ENCODE measurements around the gene STOML2. TPM values are rescaled to one million over a fixed set of nuclear protein-coding genes. Genes with fewer than 3 reads are reported as not detected.
A peak's percentile ranks its signal among the peaks of the same experiment; 100 is the strongest.

Gene STOML2
- total RNA-seq, 4 donors from 2014 or later, result 67.2 to 97.7 (median 93.7) TPM

DNA sequence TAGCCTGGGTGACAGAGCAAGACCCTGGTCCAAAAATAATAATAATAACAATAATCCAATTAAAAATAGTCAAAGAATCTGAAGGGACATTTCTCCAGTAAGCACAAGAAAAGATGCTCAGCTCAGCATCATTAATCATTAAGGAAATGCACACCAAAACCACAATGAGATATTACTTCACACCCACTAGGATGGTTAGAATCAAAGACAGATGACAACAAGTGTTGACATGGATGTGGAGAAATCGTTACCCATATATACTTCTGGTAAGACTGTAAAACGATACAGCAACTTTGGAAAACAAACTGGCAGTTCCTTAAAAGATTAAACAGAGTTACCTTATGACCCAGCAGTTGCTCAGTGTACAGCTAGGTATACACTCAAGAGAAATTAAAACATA, 17.9 kb downstream of the STOML2 start:
- TF ChIP-seq POLR2A (IDR thresholded peaks at IDR 0.05) (no peak), EP300 (IDR thresholded peaks at IDR 0.05) (no peak)
- TF ChIP-seq, protein P1, sequence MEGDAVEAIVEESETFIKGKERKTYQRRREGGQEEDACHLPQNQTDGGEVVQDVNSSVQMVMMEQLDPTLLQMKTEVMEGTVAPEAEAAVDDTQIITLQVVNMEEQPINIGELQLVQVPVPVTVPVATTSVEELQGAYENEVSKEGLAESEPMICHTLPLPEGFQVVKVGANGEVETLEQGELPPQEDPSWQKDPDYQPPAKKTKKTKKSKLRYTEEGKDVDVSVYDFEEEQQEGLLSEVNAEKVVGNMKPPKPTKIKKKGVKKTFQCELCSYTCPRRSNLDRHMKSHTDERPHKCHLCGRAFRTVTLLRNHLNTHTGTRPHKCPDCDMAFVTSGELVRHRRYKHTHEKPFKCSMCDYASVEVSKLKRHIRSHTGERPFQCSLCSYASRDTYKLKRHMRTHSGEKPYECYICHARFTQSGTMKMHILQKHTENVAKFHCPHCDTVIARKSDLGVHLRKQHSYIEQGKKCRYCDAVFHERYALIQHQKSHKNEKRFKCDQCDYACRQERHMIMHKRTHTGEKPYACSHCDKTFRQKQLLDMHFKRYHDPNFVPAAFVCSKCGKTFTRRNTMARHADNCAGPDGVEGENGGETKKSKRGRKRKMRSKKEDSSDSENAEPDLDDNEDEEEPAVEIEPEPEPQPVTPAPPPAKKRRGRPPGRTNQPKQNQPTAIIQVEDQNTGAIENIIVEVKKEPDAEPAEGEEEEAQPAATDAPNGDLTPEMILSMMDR (IDR thresholded peaks at IDR 0.05), result no peak
- Histone ChIP-seq H3K4me3 (no peak overlapping the region), H3K9me3 (no peaks in the 10 kb centered on the region), H3K36me3 (peaks cover 0 to 47% (median 0%) of the 10 kb centered on the region in 3 donors), H3K4me1 (peaks cover 0 to 6% (median 5%) of the 10 kb centered on the region in 4 donors), H3K27me3 (no peaks in the 10 kb centered on the region), H3K27ac (no peak overlapping the region)
- no peak for DNase-seq (ENCODE audit: low spot score in 2 of 2)
- WGBS, 2 donors, result 88 to 91% methylated on average over 2 of the region's 2 CpGs

DNA sequence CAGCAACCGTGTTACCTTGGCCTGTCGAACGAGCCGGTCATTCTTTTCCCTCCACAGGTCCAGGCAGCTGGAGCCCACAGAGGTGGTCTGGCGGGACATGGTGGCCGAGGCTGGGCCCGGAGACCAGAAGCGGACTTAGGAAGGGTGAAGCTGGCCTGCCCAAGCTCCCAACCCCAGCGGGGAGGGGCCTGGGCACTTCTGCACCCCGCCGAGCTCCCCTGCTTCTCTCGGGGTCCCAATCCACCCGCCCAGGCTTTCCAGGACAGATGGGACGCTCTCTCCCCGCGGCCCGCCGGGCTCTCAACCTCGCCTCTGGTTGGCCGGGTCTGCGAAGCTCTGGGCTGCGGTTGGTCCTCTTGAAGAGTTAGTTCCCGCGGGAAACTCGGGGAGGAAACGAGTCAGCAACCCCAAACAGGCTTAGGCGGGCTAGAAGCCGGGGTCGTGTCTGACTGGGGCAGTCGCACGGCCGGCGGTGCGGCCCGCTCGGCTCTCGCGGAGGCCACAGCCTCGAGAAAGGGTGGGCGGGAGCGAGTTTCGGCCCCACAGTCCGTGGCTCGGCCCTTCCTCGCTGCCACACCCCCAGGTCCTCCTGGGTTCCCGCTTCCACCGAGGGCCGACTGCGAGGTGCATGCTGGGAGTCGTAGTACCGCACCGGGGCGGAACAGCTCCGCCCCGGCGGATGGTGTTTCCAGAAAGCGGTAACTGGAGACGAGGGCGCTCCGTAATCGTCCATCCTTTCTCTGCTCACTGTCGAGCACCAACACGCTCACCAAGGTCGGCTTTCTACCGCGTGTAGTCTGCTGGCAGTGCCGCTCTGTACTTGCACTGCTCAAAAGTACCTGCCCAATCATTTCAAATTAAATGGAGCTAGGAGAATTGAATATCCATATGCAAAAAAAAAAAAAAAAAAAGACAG, 23.2 kb downstream of the STOML2 start, which contains the start of gene FANCG:
TSS of gene FANCG (minus strand) at position 517 of the 916 bp plus-strand sequence. CDS start at position 99, 418 bp downstream.
- Histone ChIP-seq H3K4me1 (peaks cover 0 to 23% (median 11%) of the 10 kb centered on the region in 4 donors), H3K27ac (peak within 1 kb of the TSS; percentile 61 to 89 (median 70)), H3K36me3 (peaks cover 0 to 25% (median 0%) of the 10 kb centered on the region in 3 donors), H3K27me3 (no peaks in the 10 kb centered on the region), H3K4me3 (peak within 1 kb of the TSS; percentile 62 to 93 (median 76)), H3K9me3 (no peaks in the 10 kb centered on the region)
- DNase-seq (ENCODE audit: low spot score in 2 of 2), result peak; percentile 69 to 79
- 0 to 1% methylated on average over 42 to 55 of the region's 67 CpGs for WGBS, 2 donors
- TF ChIP-seq POLR2A (IDR thresholded peaks at IDR 0.05) (peak in 1 of 2 donors; percentile 47), EP300 (IDR thresholded peaks at IDR 0.05) (peak; percentile 37 to 84)
- TF ChIP-seq, protein P1 (IDR thresholded peaks at IDR 0.05), result no peak

DNA sequence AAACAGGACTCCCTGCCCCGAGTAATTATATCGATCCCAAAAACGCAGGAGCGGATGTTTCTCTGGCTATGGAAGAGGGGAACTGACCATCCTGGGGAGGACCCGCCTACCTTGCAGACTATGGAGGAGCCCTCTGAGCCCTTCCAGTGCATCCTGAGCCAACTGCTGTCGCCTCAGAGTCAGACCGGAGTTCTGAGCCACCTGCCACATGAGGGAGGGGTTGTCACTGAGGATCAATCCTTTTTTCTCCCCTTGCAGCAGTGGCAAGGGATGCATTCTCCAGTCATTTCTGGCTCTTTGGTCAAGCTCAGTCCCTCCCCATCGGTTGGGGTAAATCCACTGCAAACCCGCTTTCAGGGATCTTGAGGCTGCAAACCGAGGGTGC, 23.9 kb downstream of the STOML2 start:
- no peaks in the 10 kb centered on the region for H3K9me3 ChIP-seq
- peak overlapping the region; percentile 61 to 89 (median 70) for H3K27ac ChIP-seq
- H3K4me1 ChIP-seq, result peaks cover 0 to 23% (median 11%) of the 10 kb centered on the region in 4 donors
- WGBS, 2 donors, result 1 to 6% methylated on average over 9 to 10 of the region's 10 CpGs
- TF ChIP-seq EP300 (IDR thresholded peaks at IDR 0.05), result no peak
- TF ChIP-seq, protein P1 (IDR thresholded peaks at IDR 0.05), result no peak
- TF ChIP-seq POLR2A (IDR thresholded peaks at IDR 0.05), result no peak
- peaks cover 0 to 30% (median 0%) of the 10 kb centered on the region in 3 donors for H3K36me3 ChIP-seq
- DNase-seq (ENCODE audit: low spot score in 2 of 2), result no peak
- H3K4me3 ChIP-seq, result peak overlapping the region; percentile 62 to 93 (median 76)
- no peaks in the 10 kb centered on the region for H3K27me3 ChIP-seq

DNA sequence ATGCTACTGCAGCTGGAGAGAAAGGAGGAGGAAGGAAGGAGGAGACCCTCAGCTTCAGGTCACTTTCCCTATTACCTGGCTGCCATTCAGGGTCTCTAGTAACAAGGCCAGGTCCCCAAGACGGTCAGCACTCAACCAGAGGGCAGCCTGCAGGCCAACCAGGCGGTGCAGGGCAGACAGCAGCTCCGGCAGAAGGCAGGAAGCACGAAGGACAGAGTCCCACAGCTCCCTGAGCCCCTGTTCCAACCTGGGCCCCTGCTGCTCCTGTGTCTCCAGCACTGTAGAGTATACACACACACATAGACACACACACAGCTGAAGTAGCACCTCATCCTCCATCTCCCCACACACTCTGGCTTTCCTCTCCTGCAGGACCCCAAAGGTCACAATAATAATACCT, 24.9 kb downstream of the STOML2 start:
- Histone ChIP-seq H3K27ac (no peak overlapping the region), H3K4me1 (peaks cover 0 to 26% (median 12%) of the 10 kb centered on the region in 4 donors), H3K36me3 (peaks cover 0 to 34% (median 0%) of the 10 kb centered on the region in 3 donors), H3K9me3 (no peaks in the 10 kb centered on the region), H3K4me3 (no peak overlapping the region), H3K27me3 (no peaks in the 10 kb centered on the region)
- TF ChIP-seq POLR2A (IDR thresholded peaks at IDR 0.05), result no peak
- no peak for TF ChIP-seq EP300 (IDR thresholded peaks at IDR 0.05)
- TF ChIP-seq, protein P1 (IDR thresholded peaks at IDR 0.05), result no peak
- WGBS, 2 donors, result 43 to 49% methylated on average over 4 of the region's 4 CpGs
- DNase-seq (ENCODE audit: low spot score in 2 of 2), result no peak

DNA sequence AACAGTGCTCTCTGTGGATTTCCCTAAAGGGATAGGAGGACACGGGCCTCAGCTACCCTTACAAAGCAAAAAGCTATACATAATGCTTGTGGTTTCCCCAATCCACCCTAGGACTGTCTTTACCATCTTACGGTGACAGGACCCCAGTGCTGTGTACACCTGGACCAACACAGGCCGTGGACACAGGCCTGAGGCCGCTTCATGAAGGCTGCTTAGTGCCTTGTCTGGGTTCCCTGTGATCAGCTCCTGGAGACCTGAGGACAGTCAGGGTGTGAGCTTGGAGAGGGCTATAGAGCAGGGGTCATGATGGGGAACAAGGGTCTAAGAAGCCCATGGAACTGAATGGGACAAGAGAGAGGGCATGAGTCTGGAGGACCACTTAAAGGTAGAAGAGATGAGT, 26.1 kb downstream of the STOML2 start:
- Histone ChIP-seq H3K9me3 (no peaks in the 10 kb centered on the region), H3K27me3 (no peaks in the 10 kb centered on the region), H3K4me1 (peaks cover 0 to 30% (median 13%) of the 10 kb centered on the region in 4 donors), H3K27ac (no peak overlapping the region), H3K36me3 (peaks cover 0 to 34% (median 0%) of the 10 kb centered on the region in 3 donors), H3K4me3 (no peak overlapping the region)
- 89 to 93% methylated on average over 3 to 4 of the region's 4 CpGs for WGBS, 2 donors
- TF ChIP-seq, protein P1 (IDR thresholded peaks at IDR 0.05), result no peak
- TF ChIP-seq EP300 (IDR thresholded peaks at IDR 0.05), result no peak
- no peak for TF ChIP-seq POLR2A (IDR thresholded peaks at IDR 0.05)
- DNase-seq (ENCODE audit: low spot score in 2 of 2), result no peak
